ENCODE data around the gene DHX8.
"Not testable (repeated sequence)": the region's sequence is repeated elsewhere in the genome, so short reads cannot be mapped to it uniquely, and the experiment has no call there.

Gene DHX8

GRCh38 chr17:43475494-43476089, 8.2 kb upstream of the DHX8 start:
- TF ChIP-seq CTCF (IDR thresholded peaks at IDR 0.05; ENCODE audit: insufficient read depth, low read depth, low read length, missing control alignments), result no peak
- no peak for DNase-seq (ENCODE audit: low read depth)
- no peak overlapping the region for H3K4me3 ChIP-seq (ENCODE audit: low read length)

DNA sequence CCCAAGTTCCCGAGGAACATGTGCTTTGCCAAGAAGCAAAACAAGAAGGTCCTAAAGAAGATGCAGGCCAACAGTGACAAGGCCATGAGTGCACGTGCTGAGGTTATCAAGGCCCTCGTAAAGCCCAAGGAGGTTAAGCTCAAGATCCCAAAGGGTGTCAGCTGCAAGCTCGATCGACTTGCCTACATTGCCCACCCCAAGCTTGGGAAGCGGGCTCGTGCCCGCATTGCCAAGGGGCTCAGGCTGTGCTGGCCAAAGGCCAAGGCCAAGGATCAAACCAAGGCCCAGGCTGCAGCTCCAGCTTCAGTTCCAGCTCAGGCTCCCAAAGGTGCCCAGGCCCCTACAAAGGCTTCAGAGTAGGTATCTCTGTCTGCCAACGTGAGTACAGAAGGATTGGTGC, 7.5 kb upstream of the DHX8 start:
- not testable (repeated sequence) for DNase-seq (ENCODE audit: low read depth)

GRCh38 chr17:43477832-43478634, 5.7 kb upstream of the DHX8 start:
- H3K4me3 ChIP-seq (ENCODE audit: low read length), result no peak overlapping the region
- no peak for DNase-seq (ENCODE audit: low read depth)
- no peak for TF ChIP-seq CTCF (IDR thresholded peaks at IDR 0.05; ENCODE audit: insufficient read depth, low read depth, low read length, missing control alignments)

More for the DNA sequence above, 7.5 kb upstream of the DHX8 start:
- H3K4me3 ChIP-seq (ENCODE audit: low read length), result not testable (repeated sequence)

GRCh38 chr17:43479948-43480347, 3.8 kb upstream of the DHX8 start:
- DNase-seq (ENCODE audit: low read depth), result no peak

DNA sequence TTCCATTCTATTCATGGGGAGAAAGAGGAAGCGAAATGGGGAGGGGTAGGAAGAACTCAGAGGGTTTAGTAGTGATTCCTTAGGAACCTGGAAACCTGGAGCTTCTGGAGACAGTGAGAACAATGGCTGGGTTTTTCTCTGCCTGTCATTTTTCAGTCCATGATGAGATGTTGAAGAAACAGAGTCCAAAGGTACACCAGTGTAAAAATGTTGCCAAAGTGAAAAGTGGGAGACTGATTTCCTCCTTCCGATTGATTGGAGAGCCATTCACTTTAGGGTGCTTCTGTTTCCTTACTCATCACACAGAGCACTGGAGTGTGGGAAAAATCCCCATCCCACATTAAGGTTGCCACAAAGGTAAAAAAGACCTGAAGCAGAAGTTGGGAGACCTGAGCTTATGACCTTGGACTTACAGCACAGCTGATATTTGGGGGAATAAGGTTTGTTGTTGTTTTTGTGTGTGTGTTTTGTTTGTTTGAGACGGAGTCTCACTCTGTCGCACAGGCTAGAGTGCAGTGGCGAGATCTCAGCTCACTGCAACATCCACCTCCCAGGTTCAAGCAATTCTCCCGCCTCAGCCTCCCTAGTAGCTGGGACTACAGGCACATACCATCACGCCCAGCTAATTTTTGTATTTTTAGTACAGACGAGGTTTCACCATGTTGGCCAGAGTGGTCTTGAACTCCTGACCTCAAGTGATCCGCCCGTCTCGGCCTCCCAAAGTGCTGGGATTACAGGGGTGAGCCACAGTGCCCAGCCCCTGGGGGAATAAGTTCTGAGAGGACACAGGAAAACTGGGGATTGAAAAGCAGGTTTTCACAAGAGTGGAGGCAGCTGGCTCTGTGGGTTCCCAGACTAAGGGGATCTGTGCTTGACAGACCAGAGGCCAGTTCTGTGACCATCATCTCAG, 1.4 kb upstream of the DHX8 start:
- TF ChIP-seq CTCF (IDR thresholded peaks at IDR 0.05; ENCODE audit: insufficient read depth, low read depth, low read length, missing control alignments), result no peak
- DNase-seq (ENCODE audit: low read depth), result no peak

More at GRCh38 chr17:43479948-43480347, 3.8 kb upstream of the DHX8 start:
- TF ChIP-seq CTCF (IDR thresholded peaks at IDR 0.05; ENCODE audit: insufficient read depth, low read depth, low read length, missing control alignments), result no peak
- H3K4me3 ChIP-seq (ENCODE audit: low read length), result no peak overlapping the region

DNA sequence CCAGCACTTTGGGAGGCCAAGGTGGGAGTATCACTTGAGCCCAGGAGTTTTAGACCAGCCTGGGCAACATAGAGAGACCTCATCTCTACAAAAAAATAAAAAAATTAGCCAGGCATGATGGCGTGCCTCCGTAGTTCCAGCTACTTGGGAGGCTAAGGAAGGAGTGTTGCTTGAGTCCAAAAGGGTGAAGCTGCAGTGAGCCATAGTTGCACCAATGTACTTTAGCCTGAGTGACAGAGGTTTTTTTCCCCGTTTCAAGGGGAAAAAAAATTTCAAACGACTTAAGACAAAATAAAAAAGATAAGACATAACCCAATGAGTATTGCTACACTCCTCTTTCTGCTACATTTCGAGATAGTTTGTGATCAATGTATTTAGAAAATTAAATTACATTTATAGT, 6.8 kb downstream of the DHX8 start:
- DNase-seq (ENCODE audit: low read depth), result no peak
- TF ChIP-seq CTCF (IDR thresholded peaks at IDR 0.05; ENCODE audit: insufficient read depth, low read depth, low read length, missing control alignments), result no peak
- H3K4me3 ChIP-seq (ENCODE audit: low read length), result no peak overlapping the region

More for the DNA sequence above, 1.4 kb upstream of the DHX8 start:
- no peak overlapping the region for H3K4me3 ChIP-seq (ENCODE audit: low read length)

DNA sequence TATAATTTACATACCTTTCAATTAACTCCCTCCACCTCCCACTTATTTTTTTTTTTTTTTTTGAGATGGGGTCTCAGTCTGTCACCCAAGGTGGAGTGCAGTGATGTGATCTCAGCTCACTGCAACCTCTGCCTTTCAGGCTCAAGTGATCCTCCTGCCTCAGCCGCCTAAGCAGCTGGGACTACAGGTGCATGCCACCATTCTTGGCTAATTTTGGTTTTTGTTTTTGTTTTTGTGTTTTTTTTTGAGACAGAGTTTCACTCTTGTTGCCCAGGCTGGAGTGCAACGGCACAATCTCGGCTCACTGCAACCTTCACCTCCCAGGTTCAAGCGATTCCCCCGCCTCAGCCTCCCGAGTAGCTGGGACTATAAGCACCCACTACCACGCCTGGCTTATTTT, 25.7 kb downstream of the DHX8 start:
- not testable (repeated sequence) for DNase-seq (ENCODE audit: low read depth); H3K4me3 ChIP-seq (ENCODE audit: low read length)

GRCh38 chr17:43511199-43511598, 27.4 kb downstream of the DHX8 start:
- DNase-seq (ENCODE audit: low read depth); H3K4me3 ChIP-seq (ENCODE audit: low read length): not testable (repeated sequence)
